MCF 10A (cell line): ENCODE data around the gene HPS1. TPM values are rescaled to one million over a fixed set of nuclear protein-coding genes. Genes with fewer than 3 reads are reported as not detected.

Experiments
- BruUV-seq: library from RNA; stranded (reverse); fragments of 400-500 nt; replicated peaks from 2 replicates; lab custom pipeline; 2021; lab: Mats Ljungman, UMichigan
- CTCF ChIA-PET: fragments of 300-600 bp; sonication (Branson Sonifier 250); formaldehyde crosslinking; extraction: SDS; loops from one replicate; lab custom pipeline; 2021; ENCODE audit warnings: antibody characterized with exemption, inconsistent platforms; lab: Yijun Ruan, JAX
- POLR2A ChIA-PET: fragments of 300-600, 350-650 bp; sonication (Branson Sonifier 250); formaldehyde crosslinking; extraction: SDS; loops from one replicate; lab custom pipeline; 2020; ENCODE audit warnings: antibody characterized with exemption, inconsistent platforms; lab: Yijun Ruan, JAX
- DNase-seq: peaks from one replicate; pipeline ENCODE4 v3.0.0-alpha.2; 2018; ENCODE audit not compliant: unreplicated experiment
- H3K27ac Mint-ChIP-seq: one replicate; pipeline ENCODE4 v1.8.0; 2022; ENCODE audit warnings: mild to moderate bottlenecking, low read depth, mixed read lengths; ENCODE audit not compliant: unreplicated experiment
- H3K27me3 Mint-ChIP-seq: one replicate; pipeline ENCODE4 v1.8.0; 2022; ENCODE audit warnings: mixed read lengths; ENCODE audit not compliant: insufficient read depth, unreplicated experiment
- H3K36me3 Mint-ChIP-seq: one replicate; pipeline ENCODE4 v1.8.0; 2022; ENCODE audit warnings: mild to moderate bottlenecking, moderate library complexity, mixed read lengths; ENCODE audit not compliant: insufficient read depth, unreplicated experiment
- H3K4me1 Mint-ChIP-seq: one replicate; pipeline ENCODE4 v1.8.0; 2022; ENCODE audit warnings: mixed read lengths; ENCODE audit not compliant: insufficient read depth, unreplicated experiment
- H3K4me3 Mint-ChIP-seq: one replicate; pipeline ENCODE4 v1.8.0; 2022; ENCODE audit warnings: mild to moderate bottlenecking, moderate library complexity, mixed read lengths; ENCODE audit not compliant: unreplicated experiment
- H3K9me3 Mint-ChIP-seq: one replicate; pipeline ENCODE4 v1.8.0; 2022; ENCODE audit warnings: mixed read lengths; ENCODE audit not compliant: unreplicated experiment
- CTCF ChIP-seq: fragments of 200-600 bp; IDR thresholded peaks from one replicate; pipeline ENCODE4 v1.8.0; 2022; ENCODE audit warnings: antibody characterized with exemption, mild to moderate bottlenecking; ENCODE audit not compliant: unreplicated experiment
- intact Hi-C: fragments of 100-400 bp; cut with micrococcal nuclease; formaldehyde crosslinking; loops from 2 replicates; pipeline ENCODE4 v1.14.1; 2022
- total RNA-seq: library from RNA; stranded (reverse); gene quantifications from 2 replicates; pipeline ENCODE4 v1.2.3, GENCODE V29; 2022

Gene HPS1
- total RNA-seq, 1 experiment from 2014 or later: 41.8 TPM

DNA sequence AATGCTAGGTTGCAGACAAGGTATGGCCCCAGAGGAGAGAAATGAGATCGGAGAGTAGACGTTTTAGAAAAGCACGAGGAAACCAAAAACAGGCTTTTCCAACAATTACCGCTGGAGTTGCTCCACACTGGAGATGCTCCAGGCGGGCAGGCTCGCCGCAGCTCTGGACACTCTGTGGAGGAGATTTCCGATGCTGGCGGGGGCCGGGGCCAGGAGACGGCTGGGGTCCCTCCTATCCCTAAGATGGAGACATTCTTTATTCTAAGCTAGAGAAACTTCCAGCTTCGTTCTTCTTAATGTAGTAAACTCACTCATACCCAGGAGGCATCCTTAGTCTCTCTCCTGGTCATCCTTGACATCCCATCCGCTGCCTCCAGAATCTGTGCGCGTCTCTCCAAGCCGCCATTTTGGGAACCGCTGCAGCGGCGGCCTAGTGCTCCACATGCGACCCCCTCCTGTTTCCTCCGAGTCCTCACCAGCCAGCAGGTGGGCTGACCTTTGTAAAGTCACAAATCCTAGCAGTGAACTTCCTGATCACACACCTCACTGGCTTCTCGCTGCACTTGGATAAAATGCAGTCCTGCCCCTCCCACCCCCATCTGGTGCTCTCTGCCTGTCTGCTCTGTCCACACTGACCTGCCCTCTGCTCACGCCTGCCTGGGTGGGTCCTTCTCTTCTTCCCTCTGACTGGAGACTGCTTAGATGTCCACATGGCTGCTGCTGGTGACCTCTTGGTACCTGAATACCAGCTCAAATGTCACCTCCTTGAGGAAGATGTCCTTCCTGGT lies 43.6 kb downstream of the HPS1 start:
- no peaks in the 10 kb centered on the region for H3K27me3 Mint-ChIP-seq
- DNase-seq: no peak
- H3K36me3 Mint-ChIP-seq: no peaks in the 10 kb centered on the region
- intact Hi-C loops: no loop called here
- ChIA-PET CTCF (interaction anchor here (1.0 kb wide), 1 partner anchor 234 kb away, joined by 3 read pairs; no protein-coding TSS in a partner anchor), POLR2A (no interaction called here)
- H3K9me3 Mint-ChIP-seq: no peaks in the 10 kb centered on the region
- peaks cover 17% of the 10 kb centered on the region for H3K4me1 Mint-ChIP-seq
- TF ChIP-seq CTCF: no peak
- no peak overlapping the region for H3K27ac Mint-ChIP-seq
- BruUV-seq: no TSS peak
- H3K4me3 Mint-ChIP-seq: no peak overlapping the region

DNA sequence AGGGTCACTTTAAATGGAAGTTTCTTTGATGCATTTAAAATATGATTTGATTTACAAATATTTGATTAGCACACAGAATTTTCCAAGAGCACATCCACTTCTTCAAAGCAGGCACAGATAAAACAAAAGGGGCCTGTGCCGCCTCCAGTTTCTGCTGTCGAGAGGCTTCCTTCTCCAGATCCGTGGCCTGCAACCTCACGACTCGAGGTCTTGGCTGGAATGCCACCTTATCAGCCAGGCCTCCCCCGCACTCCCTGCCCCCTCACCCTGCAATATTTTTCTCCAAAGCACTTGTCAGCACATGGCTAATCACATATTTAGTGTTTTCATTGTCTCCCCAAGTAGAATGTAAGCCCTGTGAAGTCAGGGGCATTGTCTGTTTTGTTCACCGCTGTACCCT lies 44.3 kb downstream of the HPS1 start:
- Mint-ChIP-seq H3K9me3 (no peaks in the 10 kb centered on the region), H3K27ac (no peak overlapping the region), H3K4me3 (no peak overlapping the region), H3K27me3 (no peaks in the 10 kb centered on the region), H3K36me3 (no peaks in the 10 kb centered on the region), H3K4me1 (peaks cover 17% of the 10 kb centered on the region)
- BruUV-seq: no TSS peak
- CTCF ChIA-PET: no interaction called here
- POLR2A ChIA-PET: no interaction called here
- no peak for TF ChIP-seq CTCF
- intact Hi-C loops: no loop called here
- no peak for DNase-seq

DNA sequence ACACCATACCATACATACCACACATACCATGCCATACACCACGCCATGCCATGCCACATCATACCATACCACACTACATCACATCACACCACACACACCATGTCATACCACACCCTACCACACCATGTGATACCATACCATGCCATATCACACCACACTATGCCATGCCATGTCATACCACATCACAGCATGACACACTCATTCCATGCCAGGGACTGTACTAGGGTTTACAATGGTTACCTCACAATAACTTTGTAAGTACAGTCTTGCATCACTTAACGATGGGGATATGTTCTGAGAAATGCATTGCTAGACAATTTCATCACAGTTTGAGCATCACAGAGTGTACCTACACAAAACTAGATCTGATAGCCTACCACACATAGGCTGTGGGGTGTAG lies 46.3 kb downstream of the HPS1 start:
- intact Hi-C loops: no loop called here
- DNase-seq: peak; percentile 21
- no peak for TF ChIP-seq CTCF

DNA sequence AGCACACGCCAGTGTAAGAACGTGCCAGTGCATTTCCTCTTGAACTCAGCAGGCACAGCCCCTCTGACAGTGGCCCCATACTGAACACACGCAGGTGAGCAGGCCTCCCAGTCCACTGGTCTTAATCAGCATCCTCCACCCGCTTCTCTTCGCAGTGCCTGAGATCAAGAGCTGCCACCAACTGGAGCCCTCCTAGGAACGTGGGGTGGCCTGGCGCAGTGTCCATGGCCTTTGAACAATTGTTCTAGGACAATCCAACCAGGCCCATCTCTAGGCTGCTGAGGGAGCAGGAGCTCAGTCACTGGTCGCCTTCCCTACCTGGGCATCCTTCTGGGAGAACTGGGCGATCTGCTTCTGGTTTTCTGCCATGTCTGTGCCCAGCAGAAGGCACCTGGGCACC lies 47.0 kb downstream of the HPS1 start:
- H3K27ac Mint-ChIP-seq: no peak overlapping the region
- POLR2A ChIA-PET: no interaction called here

More for the DNA sequence above, 46.3 kb downstream of the HPS1 start:
- CTCF ChIA-PET: no interaction called here
- BruUV-seq: no TSS peak
- H3K4me1 Mint-ChIP-seq: peaks cover 17% of the 10 kb centered on the region
- H3K4me3 Mint-ChIP-seq: no peak overlapping the region
- no peaks in the 10 kb centered on the region for H3K36me3 Mint-ChIP-seq
- H3K27ac Mint-ChIP-seq: no peak overlapping the region
- POLR2A ChIA-PET: no interaction called here
- no peaks in the 10 kb centered on the region for H3K9me3 Mint-ChIP-seq
- H3K27me3 Mint-ChIP-seq: no peaks in the 10 kb centered on the region

More for the DNA sequence above, 47.0 kb downstream of the HPS1 start:
- BruUV-seq: no TSS peak
- CTCF ChIA-PET: interaction anchor here (0.6 kb wide), 1 partner anchor 400 kb away, joined by 3 read pairs; no protein-coding TSS in a partner anchor
- Mint-ChIP-seq H3K4me3 (no peak overlapping the region), H3K27me3 (no peaks in the 10 kb centered on the region), H3K9me3 (no peaks in the 10 kb centered on the region), H3K36me3 (no peaks in the 10 kb centered on the region), H3K4me1 (peaks cover 17% of the 10 kb centered on the region)
- DNase-seq: no peak
- intact Hi-C loops: no loop called here
- no peak for TF ChIP-seq CTCF
